Naive thymus-derived CD4-positive, alpha-beta T cell (primary cell): ENCODE measurements around the gene SEC14L1. TPM values are rescaled to one million over a fixed set of nuclear protein-coding genes. Genes with fewer than 3 reads are reported as not detected.
"Not testable (repeated sequence)": the region's sequence is repeated elsewhere in the genome, so short reads cannot be mapped to it uniquely, and the experiment has no call there.

Experiments
- ATAC-seq: fragments of 150-1000 bp; cut with Tn5 transposase; 2 replicates; pipeline ENCODE4 v1.10.0; 2021; ENCODE audit warnings: mild to moderate bottlenecking, moderate library complexity
- CTCF ChIA-PET: fragments of 350-600 bp; sonication (Branson Sonifier 250); formaldehyde crosslinking; loops from one replicate; lab custom pipeline; 2021; ENCODE audit warnings: antibody characterized with exemption; lab: Charles Lee
- POLR2A ChIA-PET: fragments of 350-600 bp; sonication (Branson Sonifier 250); formaldehyde crosslinking; loops from one replicate; lab custom pipeline; 2021; ENCODE audit warnings: antibody characterized with exemption, inconsistent platforms; lab: Charles Lee
- DNase-seq, 9 donors: peaks; one replicate each; pipeline versions ENCODE4 v3.0.0 to v3.0.0-alpha.2; 2020 to 2022; ENCODE audit warnings: mixed read lengths in 1 of 9
- H3K27ac ChIP-seq: one replicate; pipeline ENCODE4 v1.7.0; 2013; ENCODE audit warnings: mild to moderate bottlenecking, low read depth, low read length, moderate library complexity
- H3K27me3 ChIP-seq, 2 donors: one replicate each; pipeline ENCODE4 v1.7.0; 2013; ENCODE audit warnings: low read length in 2 of 2, mild to moderate bottlenecking in 2 of 2, moderate library complexity in 2 of 2; ENCODE audit not compliant: control insufficient read depth in 2 of 2, insufficient read depth in 2 of 2
- H3K36me3 ChIP-seq, 3 experiments: 1 replicate in 2 of 3; 2 replicates in 1 of 3; pipeline ENCODE4 v1.7.0; 2013; ENCODE audit warnings: low read length in 3 of 3, mild to moderate bottlenecking in 3 of 3, moderate library complexity in 1 of 3; ENCODE audit not compliant: insufficient read depth in 3 of 3, control insufficient read depth in 2 of 3
- H3K4me1 ChIP-seq, 2 donors: one replicate each; pipeline ENCODE4 v1.7.0; 2013; ENCODE audit warnings: low read length in 2 of 2, mild to moderate bottlenecking in 2 of 2, moderate library complexity in 1 of 2; ENCODE audit not compliant: control insufficient read depth in 2 of 2, insufficient read depth in 2 of 2
- H3K4me3 ChIP-seq: 2 replicates; pipeline ENCODE4 v1.7.0; 2013; ENCODE audit warnings: mild to moderate bottlenecking, low read length
- H3K9me3 ChIP-seq, 3 experiments: 1 replicate in 2 of 3; 2 replicates in 1 of 3; pipeline ENCODE4 v1.7.0; 2013; ENCODE audit warnings: low read length in 3 of 3; ENCODE audit not compliant: control insufficient read depth in 2 of 3
- H3K27ac Mint-ChIP-seq, 9 donors: one replicate each; pipeline ENCODE4 v1.8.0; 2020 to 2022; ENCODE audit warnings: mixed read lengths in 9 of 9, mild to moderate bottlenecking in 8 of 9, moderate library complexity in 5 of 9, inconsistent platforms in 2 of 9
- H3K27me3 Mint-ChIP-seq, 5 donors: one replicate each; pipeline ENCODE4 v1.8.0; 2021 to 2022; ENCODE audit warnings: mixed read lengths in 5 of 5, mild to moderate bottlenecking in 1 of 5
- H3K36me3 Mint-ChIP-seq, 5 donors: one replicate each; pipeline ENCODE4 v1.8.0; 2020 to 2022; ENCODE audit warnings: mixed read lengths in 5 of 5, mild to moderate bottlenecking in 3 of 5, inconsistent platforms in 1 of 5
- H3K4me1 Mint-ChIP-seq, 7 donors: one replicate each; pipeline ENCODE4 v1.8.0; 2020 to 2022; ENCODE audit warnings: mixed read lengths in 7 of 7, mild to moderate bottlenecking in 3 of 7, inconsistent platforms in 1 of 7
- H3K4me3 Mint-ChIP-seq, 10 donors: one replicate each; pipeline ENCODE4 v1.8.0; 2020 to 2022; ENCODE audit warnings: mild to moderate bottlenecking in 10 of 10, mixed read lengths in 10 of 10, moderate library complexity in 6 of 10, inconsistent platforms in 2 of 10
- H3K9me3 Mint-ChIP-seq, 11 donors: one replicate each; pipeline ENCODE4 v1.8.0; 2020 to 2022; ENCODE audit warnings: mixed read lengths in 11 of 11, mild to moderate bottlenecking in 4 of 11, inconsistent platforms in 1 of 11, moderate library complexity in 1 of 11
- intact Hi-C, 2 donors: fragments of 100-400 bp; cut with micrococcal nuclease; formaldehyde crosslinking; loops; one replicate each; pipeline ENCODE4 v1.15.1; 2023
- polyA plus RNA-seq, 2 donors: library from polyadenylated mRNA; unstranded; fragments of 300-500 nt; fragmentation: Illumina TruSeq; gene quantifications; one replicate each; pipeline ENCODE4 v1.2.3, GENCODE V29; 2021
- total RNA-seq, 6 experiments: library from RNA in 5 of 6; stranded (reverse) in 5 of 6; gene quantifications; 1 replicate in 5 of 6; 2 replicates in 1 of 6; pipeline ENCODE4 v1.2.3 and lab custom pipeline; 2021 to 2026

SEC14L1 gene
- total and polyA plus RNA-seq, 7 experiments from 2014 or later: 7.0 to 103 (median 28.7) TPM

DNA sequence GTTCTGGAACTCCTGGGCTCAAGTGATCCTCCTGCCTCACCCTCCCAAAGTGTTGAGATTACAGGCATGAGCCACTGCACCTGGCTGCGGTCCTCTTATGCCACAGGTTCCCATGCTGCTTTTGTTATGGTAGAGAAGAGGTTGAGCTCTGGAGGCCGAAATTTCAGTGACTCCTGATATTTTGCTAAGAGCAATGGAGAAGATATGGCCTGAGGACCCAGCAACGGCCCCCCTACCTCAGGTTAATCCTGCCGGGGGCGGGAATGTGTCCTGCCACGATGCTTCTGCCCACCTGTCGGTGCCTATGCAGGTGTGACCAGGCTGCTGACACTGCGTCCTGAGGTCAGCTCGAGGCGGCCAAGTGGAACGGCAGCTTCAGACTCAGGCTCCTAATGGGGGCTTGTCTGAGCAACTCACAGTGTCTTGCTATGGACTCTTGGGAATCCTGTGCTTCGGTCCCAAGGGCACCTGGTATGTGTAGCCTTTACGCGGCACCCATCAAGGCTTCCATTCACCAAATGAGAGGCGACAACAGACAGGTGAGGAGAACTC lies 7.6 kb upstream of the SEC14L1 start:
- no peaks in the 10 kb centered on the region for H3K27me3 ChIP-seq

DNA sequence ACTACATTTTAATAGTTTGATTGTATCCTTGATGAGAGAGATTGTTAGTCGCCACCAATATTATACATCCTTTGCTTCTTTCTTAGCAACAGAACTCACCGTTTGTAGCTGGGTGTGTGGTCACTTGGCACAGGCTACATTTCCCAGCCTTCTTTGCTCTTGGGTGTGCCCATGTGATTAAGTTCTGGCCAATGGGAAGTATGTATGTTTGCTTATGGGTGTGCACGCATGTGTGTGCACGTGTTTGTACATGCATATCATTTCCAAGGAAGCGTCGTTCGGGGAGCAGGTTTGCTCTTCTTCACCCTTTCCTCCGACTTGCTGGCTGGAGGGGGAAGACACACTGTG lies 4.4 kb upstream of the SEC14L1 start:
- no peak overlapping the region for H3K27ac ChIP-seq
- POLR2A ChIA-PET: no interaction called here
- H3K27me3 Mint-ChIP-seq: no peaks in the 10 kb centered on the region
- peaks cover 7 to 19% of the 10 kb centered on the region in 2 donors for H3K4me1 ChIP-seq
- intact Hi-C loops: no loop called here
- CTCF ChIA-PET: no interaction called here
- peaks cover 0 to 31% (median 0%) of the 10 kb centered on the region in 5 donors for H3K36me3 Mint-ChIP-seq
- no peaks in the 10 kb centered on the region for H3K36me3 ChIP-seq
- H3K4me3 Mint-ChIP-seq: peak overlapping the region in 2 of 10 donors; percentile 36 to 53
- no peaks in the 10 kb centered on the region for H3K27me3 ChIP-seq
- H3K9me3 Mint-ChIP-seq: peaks cover 0 to 19% (median 5%) of the 10 kb centered on the region in 11 donors
- H3K27ac Mint-ChIP-seq: peak overlapping the region in 7 of 9 donors; percentile 36 to 82 (median 58)
- H3K4me3 ChIP-seq: no peak overlapping the region
- peaks cover 14 to 44% (median 30%) of the 10 kb centered on the region in 7 donors for H3K4me1 Mint-ChIP-seq
- no peaks in the 10 kb centered on the region for H3K9me3 ChIP-seq
- ATAC-seq (no peak), DNase-seq (no peak)

More for the DNA sequence above, 7.6 kb upstream of the SEC14L1 start:
- no peak for DNase-seq
- Mint-ChIP-seq H3K4me1 (peaks cover 21 to 52% (median 35%) of the 10 kb centered on the region in 7 donors), H3K27ac (no peak overlapping the region), H3K4me3 (no peak overlapping the region), H3K9me3 (peaks cover 0 to 17% (median 5%) of the 10 kb centered on the region in 11 donors), H3K27me3 (no peaks in the 10 kb centered on the region), H3K36me3 (peaks cover 0 to 27% (median 0%) of the 10 kb centered on the region in 5 donors)
- H3K27ac ChIP-seq: no peak overlapping the region
- no peaks in the 10 kb centered on the region for H3K9me3 ChIP-seq
- intact Hi-C loops: no loop called here
- CTCF ChIA-PET: no interaction called here
- no peak overlapping the region for H3K4me3 ChIP-seq
- peaks cover 0 to 13% of the 10 kb centered on the region in 2 donors for H3K4me1 ChIP-seq
- POLR2A ChIA-PET: interaction anchor here (0.8 kb wide), 1 partner anchor 54 kb away, joined by 3 read pairs; no protein-coding TSS in a partner anchor
- no peak for ATAC-seq
- H3K36me3 ChIP-seq: no peaks in the 10 kb centered on the region

DNA sequence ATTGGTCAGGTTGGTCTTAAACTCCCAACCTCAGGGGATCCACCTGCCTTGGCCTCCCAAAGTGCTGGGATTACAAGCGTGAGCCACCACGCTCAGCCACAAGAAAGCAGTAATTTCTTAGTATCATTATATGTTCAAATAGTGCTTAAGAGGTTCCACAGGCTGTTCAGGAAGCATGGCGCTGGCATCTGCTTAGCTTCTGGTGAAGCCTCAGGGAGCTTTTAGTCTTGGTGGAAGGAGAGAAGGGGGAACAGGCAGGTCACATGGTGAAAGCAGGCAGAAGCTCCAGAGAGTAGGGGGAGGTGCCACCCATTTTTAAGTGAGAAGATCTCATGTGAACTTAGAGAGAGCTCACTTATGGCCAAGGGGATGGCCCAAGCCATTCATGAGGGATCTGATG lies 3.7 kb upstream of the SEC14L1 start:
- H3K9me3 Mint-ChIP-seq: peaks cover 0 to 19% (median 5%) of the 10 kb centered on the region in 11 donors
- ATAC-seq (no peak), DNase-seq (no peak)
- H3K4me3 Mint-ChIP-seq: peak overlapping the region in 2 of 10 donors; percentile 9 to 37
- H3K36me3 Mint-ChIP-seq: peaks cover 0 to 32% (median 0%) of the 10 kb centered on the region in 5 donors
- CTCF ChIA-PET: no interaction called here
- H3K27ac ChIP-seq: no peak overlapping the region
- no peaks in the 10 kb centered on the region for H3K27me3 Mint-ChIP-seq
- peaks cover 14 to 26% of the 10 kb centered on the region in 2 donors for H3K4me1 ChIP-seq
- peak overlapping the region in 7 of 9 donors; percentile 14 to 89 (median 67) for H3K27ac Mint-ChIP-seq
- H3K4me3 ChIP-seq: no peak overlapping the region
- H3K27me3 ChIP-seq: no peaks in the 10 kb centered on the region
- no peaks in the 10 kb centered on the region for H3K36me3 ChIP-seq
- intact Hi-C loops: no loop called here
- no peaks in the 10 kb centered on the region for H3K9me3 ChIP-seq
- POLR2A ChIA-PET: interaction anchor here (0.6 to 6.8 kb wide), 3 partner anchors 8 to 527 kb away, joined by 3 to 67 read pairs (median 5); no protein-coding TSS in a partner anchor
- H3K4me1 Mint-ChIP-seq: peaks cover 21 to 49% (median 37%) of the 10 kb centered on the region in 7 donors

DNA sequence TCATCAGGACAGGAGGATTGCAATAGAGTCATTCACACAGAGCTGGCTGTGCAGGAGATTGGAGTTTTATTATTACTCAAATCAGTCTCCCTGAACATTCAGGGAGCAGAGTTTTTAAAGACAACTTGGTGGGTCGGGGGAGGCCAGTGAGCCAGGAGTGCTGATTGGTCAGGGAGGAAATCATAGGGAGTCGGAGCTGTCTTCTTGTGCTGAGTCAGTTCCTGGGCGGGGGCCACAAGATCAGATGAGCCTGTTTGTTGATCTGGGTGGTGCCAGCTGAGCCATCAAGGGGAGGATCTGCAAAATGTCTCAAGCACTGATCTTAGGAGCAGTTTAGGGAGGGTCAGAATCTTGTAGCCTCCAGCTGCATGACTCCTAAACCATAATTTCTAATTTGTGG lies 2.9 kb upstream of the SEC14L1 start:
- H3K27me3 ChIP-seq, H3K9me3 ChIP-seq, CTCF ChIA-PET, intact Hi-C loops, H3K36me3 ChIP-seq, H3K27ac ChIP-seq, H3K4me3 ChIP-seq, ATAC-seq, H3K27me3 Mint-ChIP-seq: not testable (repeated sequence)
- H3K27ac Mint-ChIP-seq: peak overlapping the region; percentile 18 to 89 (median 70)
- POLR2A ChIA-PET: interaction anchor here (0.6 to 6.8 kb wide), 4 partner anchors 8 to 526 kb away, joined by 3 to 67 read pairs (median 4); no protein-coding TSS in a partner anchor
- H3K9me3 Mint-ChIP-seq: peaks cover 0 to 19% (median 5%) of the 10 kb centered on the region in 11 donors
- H3K4me1 ChIP-seq: peaks cover 14 to 28% of the 10 kb centered on the region in 2 donors
- peaks cover 27 to 57% (median 45%) of the 10 kb centered on the region in 7 donors for H3K4me1 Mint-ChIP-seq
- peaks cover 0 to 36% (median 0%) of the 10 kb centered on the region in 5 donors for H3K36me3 Mint-ChIP-seq
- peak overlapping the region; percentile 43 to 80 (median 63) for H3K4me3 Mint-ChIP-seq
- DNase-seq: peak in 7 of 9 donors; percentile 17 to 45 (median 28)

DNA sequence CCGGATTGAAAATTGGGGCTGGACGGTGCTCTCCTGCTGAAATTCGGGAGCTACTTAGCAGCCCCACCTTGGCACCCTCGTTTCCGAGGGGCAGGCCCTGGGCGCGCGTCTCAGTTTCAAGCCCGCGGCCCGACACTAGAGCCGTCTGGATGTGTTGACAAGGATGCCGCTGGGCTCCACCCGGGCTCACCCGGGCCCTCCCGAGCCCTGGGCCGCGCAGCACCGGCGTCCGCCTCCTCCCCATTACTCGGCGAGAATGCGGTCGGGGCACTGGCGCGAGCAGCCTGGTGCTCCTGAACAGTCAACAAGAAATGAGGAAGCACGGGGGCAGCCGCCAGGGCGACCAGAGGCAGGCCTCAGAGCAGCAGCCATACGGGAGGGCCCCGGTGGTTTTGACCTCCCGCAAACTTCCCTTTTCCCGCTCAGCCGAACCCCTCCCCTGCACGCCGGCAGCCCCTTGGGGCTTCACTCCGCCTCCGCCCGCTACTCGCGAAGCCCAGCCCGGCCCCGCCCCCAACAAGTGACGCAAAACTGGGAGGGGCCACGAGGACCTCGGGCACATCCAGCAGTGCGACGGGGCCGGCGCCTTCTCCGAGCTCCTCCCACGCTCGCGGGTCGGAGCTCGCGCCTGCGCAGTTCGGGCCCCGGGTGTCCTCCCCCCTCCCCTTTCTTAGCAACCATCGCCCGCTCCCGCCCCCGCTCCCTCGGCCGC lies 447 bp upstream of the SEC14L1 start:
- Mint-ChIP-seq H3K4me3 (peak overlapping the region; percentile 65 to 87 (median 80)), H3K4me1 (peaks cover 32 to 73% (median 66%) of the 10 kb centered on the region in 7 donors), H3K27ac (peak overlapping the region; percentile 75 to 93 (median 90)), H3K9me3 (peaks cover 0 to 19% (median 5%) of the 10 kb centered on the region in 11 donors), H3K36me3 (peaks cover 0 to 38% (median 4%) of the 10 kb centered on the region in 5 donors), H3K27me3 (no peaks in the 10 kb centered on the region)
- ChIA-PET POLR2A (interaction anchor here (0.5 to 6.8 kb wide), 18 partner anchors 11 to 818 kb away, joined by 3 to 67 read pairs (median 4); partner anchors contain the start of genes MFSD11, SRSF2 and TNRC6C), CTCF (interaction anchor here (0.6 to 2.2 kb wide), 4 partner anchors 11 to 53 kb away, joined by 4 to 9 read pairs (median 4); no protein-coding TSS in a partner anchor)
- peaks cover 0 to 9% (median 0%) of the 10 kb centered on the region in 3 experiments for H3K36me3 ChIP-seq
- peak; percentile 96 for ATAC-seq
- H3K4me3 ChIP-seq: peak overlapping the region; percentile 74
- peaks cover 14 to 28% of the 10 kb centered on the region in 2 donors for H3K4me1 ChIP-seq
- intact Hi-C loops: loop anchor here (1.0 to 5.0 kb wide), 9 partner anchors 12 to 414 kb away; partner anchors contain the start of genes JMJD6 (in 2 of the 2), METTL23 (in 2 of the 2) and SRSF2 (in 2 of the 2)
- H3K27ac ChIP-seq: peak overlapping the region; percentile 88
- no peaks in the 10 kb centered on the region for H3K27me3 ChIP-seq
- no peaks in the 10 kb centered on the region for H3K9me3 ChIP-seq
- peak; percentile 98 to 100 (median 99) for DNase-seq

DNA sequence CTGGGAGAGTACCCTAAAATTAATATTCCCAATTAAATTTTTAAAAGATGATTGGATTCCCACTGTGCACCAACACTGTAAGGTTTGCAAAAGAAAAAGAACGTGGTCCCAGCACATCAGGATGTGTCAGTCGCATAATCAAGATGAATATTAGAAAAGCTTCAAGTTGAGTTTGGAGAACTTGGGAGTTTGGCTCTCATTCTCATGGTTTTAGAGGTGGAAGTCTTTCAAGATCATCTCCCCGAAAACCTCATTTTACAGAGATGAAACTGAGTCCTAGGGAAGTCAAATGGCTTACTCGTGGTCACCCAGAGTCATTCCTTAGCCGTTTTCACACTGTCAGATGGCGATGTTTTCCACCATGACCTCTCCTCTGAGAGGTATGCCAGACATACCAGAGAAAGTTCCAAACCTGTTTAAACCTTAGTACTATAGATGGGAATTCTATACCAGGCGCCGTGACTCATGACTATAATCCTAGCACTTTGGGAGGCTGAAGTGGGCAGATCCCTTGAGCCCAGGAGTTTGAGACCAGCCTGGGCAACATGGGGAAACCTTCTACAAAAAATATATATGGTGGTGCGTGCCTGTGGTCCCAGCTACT lies 1.2 kb downstream of the SEC14L1 start:
- H3K4me3 ChIP-seq: peak overlapping the region; percentile 77
- no peak for ATAC-seq
- peaks cover 0 to 12% (median 0%) of the 10 kb centered on the region in 3 experiments for H3K36me3 ChIP-seq
- no peaks in the 10 kb centered on the region for H3K9me3 ChIP-seq
- intact Hi-C loops: loop anchor here (2.0 to 5.0 kb wide), 4 partner anchors 40 to 415 kb away; partner anchors contain the start of genes JMJD6 (in 2 of the 2) and METTL23 (in 2 of the 2)
- peaks cover 14 to 28% of the 10 kb centered on the region in 2 donors for H3K4me1 ChIP-seq
- peak overlapping the region; percentile 87 to 94 (median 90) for H3K4me3 Mint-ChIP-seq
- POLR2A ChIA-PET: interaction anchor here (0.6 to 6.8 kb wide), 5 partner anchors 12 to 54 kb away, joined by 4 to 67 read pairs (median 15); no protein-coding TSS in a partner anchor
- peaks cover 0 to 39% (median 10%) of the 10 kb centered on the region in 5 donors for H3K36me3 Mint-ChIP-seq
- DNase-seq: peak in 1 of 9 donors; percentile 3
- peaks cover 33 to 78% (median 67%) of the 10 kb centered on the region in 7 donors for H3K4me1 Mint-ChIP-seq
- H3K9me3 Mint-ChIP-seq: peaks cover 0 to 16% (median 5%) of the 10 kb centered on the region in 11 donors
- peak overlapping the region; percentile 92 for H3K27ac ChIP-seq
- H3K27me3 ChIP-seq: no peaks in the 10 kb centered on the region
- peak overlapping the region; percentile 80 to 95 (median 94) for H3K27ac Mint-ChIP-seq
- CTCF ChIA-PET: no interaction called here
- no peaks in the 10 kb centered on the region for H3K27me3 Mint-ChIP-seq
